SH-SY5Y (cell line): ENCODE data around the gene COBL.

Source experiments
- GATA2 ChIP-seq: IDR thresholded peaks from 2 replicates; pipeline ENCODE4 v1.6.1; 2011; ENCODE audit warnings: mild to moderate bottlenecking, low read depth, low read length
- GATA3 ChIP-seq: IDR thresholded peaks from 2 replicates; pipeline ENCODE4 v1.6.1; 2011; ENCODE audit warnings: low read depth, mild to moderate bottlenecking, low read length, moderate library complexity

- TF ChIP-seq GATA2 = no peak
- TF ChIP-seq GATA3 = no peak
Observed at GRCh38 chr7:51224811-51225595, 91.6 kb downstream of the COBL start.
